Duodenal mucosa (tissue), 2 donors: ENCODE results near the gene DCTN3.

Source experiments
- H3K27ac ChIP-seq: one replicate; pipeline ENCODE4 v1.7.0; 2013; ENCODE audit warnings: low read depth, low read length
- H3K27me3 ChIP-seq, 2 donors: one replicate each; pipeline ENCODE4 v1.7.0; 2013; ENCODE audit warnings: low read length in 2 of 2, control low read depth in 1 of 2; ENCODE audit not compliant: insufficient read depth in 2 of 2, control insufficient read depth in 1 of 2
- H3K36me3 ChIP-seq, 2 donors: one replicate each; pipeline ENCODE4 v1.7.0; 2013; ENCODE audit warnings: low read length in 2 of 2, control low read depth in 1 of 2; ENCODE audit not compliant: insufficient read depth in 2 of 2, control insufficient read depth in 1 of 2
- H3K4me1 ChIP-seq, 2 donors: one replicate each; pipeline ENCODE4 v1.7.0; 2013; ENCODE audit warnings: low read length in 2 of 2, control low read depth in 1 of 2; ENCODE audit not compliant: insufficient read depth in 2 of 2, control insufficient read depth in 1 of 2
- H3K4me3 ChIP-seq, 2 donors: one replicate each; pipeline ENCODE4 v1.7.0; 2013; ENCODE audit warnings: low read length in 2 of 2, low read depth in 1 of 2
- H3K9ac ChIP-seq, 2 donors: one replicate each; pipeline ENCODE4 v1.7.0; 2013; ENCODE audit warnings: low read length in 2 of 2, low read depth in 1 of 2
- H3K9me3 ChIP-seq, 2 donors: one replicate each; pipeline ENCODE4 v1.7.0; 2013; ENCODE audit warnings: low read length in 2 of 2, control low read depth in 1 of 2; ENCODE audit not compliant: control insufficient read depth in 1 of 2

Gene DCTN3

DNA sequence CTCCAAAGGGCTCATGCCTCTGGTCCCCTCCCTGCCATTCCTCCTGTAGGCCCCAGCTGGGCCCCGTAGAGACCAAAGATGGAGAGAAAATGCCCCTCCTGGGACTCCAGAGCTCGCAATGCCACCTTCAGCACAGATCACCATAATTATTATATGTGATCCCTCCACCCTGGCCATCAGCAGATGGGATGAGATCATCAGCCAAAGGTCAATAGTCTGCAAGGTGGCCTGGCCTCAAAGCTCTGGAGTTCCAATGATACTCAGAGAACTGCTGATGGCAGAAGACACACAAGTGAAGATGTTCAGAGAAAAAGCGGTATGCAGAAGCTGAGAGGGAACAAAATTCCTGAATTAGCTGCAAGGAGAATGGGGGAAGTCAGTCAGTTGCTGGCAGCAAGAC lies 13.4 kb downstream of the DCTN3 start:
- no peak overlapping the region for H3K27ac ChIP-seq
- H3K27me3 ChIP-seq, result no peaks in the 10 kb centered on the region
- H3K9ac ChIP-seq, result no peak overlapping the region
- H3K9me3 ChIP-seq, result no peaks in the 10 kb centered on the region
- H3K4me3 ChIP-seq, result no peak overlapping the region
- H3K36me3 ChIP-seq, result no peaks in the 10 kb centered on the region
- H3K4me1 ChIP-seq, result peaks cover 22 to 24% of the 10 kb centered on the region in 2 donors

DNA sequence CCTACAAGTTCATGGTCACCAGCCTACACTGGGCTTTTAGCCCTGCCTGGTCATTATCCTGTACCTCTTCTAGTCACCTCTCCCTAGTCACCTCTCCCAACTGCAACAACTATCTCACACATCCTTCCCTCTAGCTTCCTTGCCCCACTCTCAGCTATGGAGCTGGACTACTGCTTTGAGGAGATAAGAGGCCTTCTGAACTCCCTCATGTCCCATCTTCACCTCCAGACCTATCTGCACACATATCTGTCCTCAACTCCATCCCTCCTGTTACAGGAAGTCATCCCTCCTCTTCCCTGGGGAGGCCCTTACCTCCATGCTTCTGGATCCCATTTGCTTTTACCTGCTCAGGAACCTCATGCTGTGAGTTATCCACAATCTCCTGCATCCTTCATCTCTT lies 14.1 kb downstream of the DCTN3 start:
- peaks cover 18 to 20% of the 10 kb centered on the region in 2 donors for H3K4me1 ChIP-seq
- H3K36me3 ChIP-seq, result no peaks in the 10 kb centered on the region
- H3K4me3 ChIP-seq, result no peak overlapping the region
- H3K27me3 ChIP-seq, result no peaks in the 10 kb centered on the region
- no peaks in the 10 kb centered on the region for H3K9me3 ChIP-seq
- H3K27ac ChIP-seq, result no peak overlapping the region
- H3K9ac ChIP-seq, result no peak overlapping the region

DNA sequence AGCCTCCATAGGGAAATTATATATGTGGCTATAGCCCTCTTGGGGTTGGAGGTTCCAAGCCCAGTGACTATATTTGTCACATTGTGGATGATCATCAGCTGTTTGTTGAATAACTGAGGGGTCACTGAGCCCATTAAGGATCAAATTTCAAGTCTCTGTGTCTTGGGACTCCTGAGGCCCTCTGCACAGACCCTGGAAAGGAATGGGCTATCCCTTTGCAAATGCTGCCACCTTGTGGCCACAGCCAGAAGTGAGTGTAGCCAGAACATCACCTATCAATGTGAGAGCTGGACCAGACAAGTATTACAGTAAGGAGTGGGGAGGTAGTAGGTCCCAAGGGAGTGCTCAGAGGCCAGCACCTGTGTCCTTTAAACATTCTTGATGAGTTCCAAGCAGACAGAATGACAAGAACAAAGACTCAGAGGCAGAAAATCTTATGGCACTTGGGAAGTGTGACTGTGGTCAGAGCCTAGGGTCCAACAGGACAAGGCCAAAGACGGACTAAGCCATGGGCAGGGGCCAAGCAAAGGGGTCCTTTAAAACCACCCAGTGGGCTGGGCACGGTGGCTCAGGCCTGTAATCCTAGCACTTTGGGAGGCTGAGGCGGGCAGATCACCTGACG lies 16.6 kb downstream of the DCTN3 start:
- H3K4me3 ChIP-seq, result no peak overlapping the region
- H3K27ac ChIP-seq, result no peak overlapping the region
- no peaks in the 10 kb centered on the region for H3K9me3 ChIP-seq
- peaks cover 6 to 11% of the 10 kb centered on the region in 2 donors for H3K4me1 ChIP-seq
- H3K9ac ChIP-seq, result no peak overlapping the region
- H3K36me3 ChIP-seq, result no peaks in the 10 kb centered on the region
- H3K27me3 ChIP-seq, result no peaks in the 10 kb centered on the region

DNA sequence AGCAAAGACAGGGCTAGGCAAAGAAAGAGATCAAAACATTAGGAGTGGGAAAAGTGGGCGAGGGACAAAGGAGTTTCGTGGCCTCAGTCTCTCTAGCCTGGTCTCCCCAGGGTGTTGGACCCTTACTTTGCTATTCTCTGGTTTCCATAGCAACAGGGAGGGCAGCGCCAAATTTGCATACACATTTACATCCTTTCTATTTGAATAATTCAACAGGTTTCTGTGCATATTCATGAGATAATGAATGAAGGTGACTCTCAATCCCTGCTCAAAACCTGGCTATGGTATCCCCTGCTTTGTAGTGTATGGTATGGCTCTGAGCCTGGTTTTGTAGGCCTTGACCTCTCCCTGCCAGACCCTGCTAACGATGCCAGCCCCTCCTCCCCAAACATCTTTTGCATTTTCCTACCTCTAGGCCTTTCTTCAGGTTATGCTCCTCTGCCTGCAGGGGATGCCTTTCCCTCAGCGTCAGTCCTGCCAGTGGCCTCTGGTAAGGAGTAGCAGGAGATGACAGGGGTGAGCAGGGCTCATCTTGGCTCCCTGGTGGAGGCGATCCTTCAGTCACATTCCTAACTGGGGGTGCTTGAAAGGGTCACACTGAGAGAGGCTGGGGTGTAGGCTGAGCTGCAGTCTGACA lies 18.2 kb downstream of the DCTN3 start:
- Histone ChIP-seq H3K9ac (no peak overlapping the region), H3K36me3 (no peaks in the 10 kb centered on the region), H3K9me3 (no peaks in the 10 kb centered on the region), H3K4me1 (peaks cover 2 to 6% of the 10 kb centered on the region in 2 donors), H3K4me3 (no peak overlapping the region), H3K27me3 (no peaks in the 10 kb centered on the region), H3K27ac (no peak overlapping the region)

DNA sequence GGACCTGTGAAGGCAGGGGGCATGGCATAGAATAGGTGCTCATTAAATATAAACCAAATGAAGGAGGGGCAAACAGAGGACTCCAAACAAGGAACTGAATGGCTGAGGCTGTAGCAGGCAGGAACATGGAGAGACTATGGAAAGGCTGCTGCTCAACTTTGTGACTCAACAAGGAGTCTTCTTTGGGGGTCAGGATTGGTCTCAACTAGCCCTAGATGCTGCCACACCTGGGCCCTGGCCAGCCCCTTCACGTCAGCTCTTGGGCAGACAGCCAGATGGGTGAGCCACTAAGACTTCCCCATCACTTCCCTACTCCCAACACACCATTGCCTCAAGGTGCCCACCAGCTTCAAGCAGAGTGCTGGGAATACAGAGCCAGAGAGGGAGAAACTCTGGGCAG lies 19.4 kb downstream of the DCTN3 start:
- H3K4me1 ChIP-seq, result no peaks in the 10 kb centered on the region
- H3K4me3 ChIP-seq, result no peak overlapping the region
- no peaks in the 10 kb centered on the region for H3K36me3 ChIP-seq
- no peak overlapping the region for H3K27ac ChIP-seq
- no peaks in the 10 kb centered on the region for H3K27me3 ChIP-seq
- no peaks in the 10 kb centered on the region for H3K9me3 ChIP-seq
- no peak overlapping the region for H3K9ac ChIP-seq

DNA sequence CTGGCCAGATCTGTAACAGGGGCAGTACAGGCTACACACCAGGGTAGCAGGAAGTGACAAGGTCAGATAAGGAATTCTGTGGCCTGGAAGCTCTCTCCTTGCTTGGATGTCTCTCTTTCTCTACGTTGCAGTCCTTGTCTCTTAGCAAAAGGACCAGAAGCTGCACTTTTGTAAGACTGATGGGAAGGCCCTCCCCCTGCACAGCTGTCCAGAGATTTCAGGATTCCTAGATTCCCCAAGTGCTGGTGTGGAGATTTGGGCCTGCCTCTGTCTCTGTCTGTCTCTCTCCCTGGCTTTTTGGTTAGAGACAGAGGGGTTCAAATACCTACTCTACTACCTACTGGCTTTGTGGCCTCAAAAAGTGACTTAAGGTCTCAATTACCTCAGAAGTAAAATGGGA lies 20.7 kb downstream of the DCTN3 start:
- H3K36me3 ChIP-seq, result no peaks in the 10 kb centered on the region
- H3K4me3 ChIP-seq, result no peak overlapping the region
- H3K9ac ChIP-seq, result no peak overlapping the region
- no peaks in the 10 kb centered on the region for H3K4me1 ChIP-seq
- no peak overlapping the region for H3K27ac ChIP-seq
- no peaks in the 10 kb centered on the region for H3K27me3 ChIP-seq
- H3K9me3 ChIP-seq, result no peaks in the 10 kb centered on the region

DNA sequence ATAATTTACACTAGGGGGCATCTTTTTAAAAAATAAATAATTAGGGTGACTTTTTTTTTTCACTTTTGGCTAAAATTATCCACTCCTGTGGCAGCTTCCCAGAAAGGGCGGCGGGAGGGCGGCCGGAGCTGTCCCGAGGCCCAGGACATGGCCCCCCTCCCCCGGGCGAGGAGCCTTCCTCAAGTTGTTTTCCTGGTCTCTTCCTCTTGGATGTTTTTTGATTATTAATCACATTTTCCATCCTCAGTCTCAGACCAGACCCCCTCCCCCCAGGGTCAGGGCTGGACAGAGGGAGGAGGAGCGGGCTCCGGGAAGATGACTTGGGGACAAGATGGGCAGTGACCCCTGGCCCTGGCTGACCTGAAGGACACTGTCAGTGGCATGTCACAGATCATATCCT lies 26.1 kb downstream of the DCTN3 start:
- H3K4me3 ChIP-seq, result no peak overlapping the region
- no peak overlapping the region for H3K27ac ChIP-seq
- H3K36me3 ChIP-seq, result no peaks in the 10 kb centered on the region
- peaks cover 22 to 27% of the 10 kb centered on the region in 2 donors for H3K4me1 ChIP-seq
- no peak overlapping the region for H3K9ac ChIP-seq
- H3K27me3 ChIP-seq, result peaks cover 21 to 27% of the 10 kb centered on the region in 2 donors
- no peaks in the 10 kb centered on the region for H3K9me3 ChIP-seq

DNA sequence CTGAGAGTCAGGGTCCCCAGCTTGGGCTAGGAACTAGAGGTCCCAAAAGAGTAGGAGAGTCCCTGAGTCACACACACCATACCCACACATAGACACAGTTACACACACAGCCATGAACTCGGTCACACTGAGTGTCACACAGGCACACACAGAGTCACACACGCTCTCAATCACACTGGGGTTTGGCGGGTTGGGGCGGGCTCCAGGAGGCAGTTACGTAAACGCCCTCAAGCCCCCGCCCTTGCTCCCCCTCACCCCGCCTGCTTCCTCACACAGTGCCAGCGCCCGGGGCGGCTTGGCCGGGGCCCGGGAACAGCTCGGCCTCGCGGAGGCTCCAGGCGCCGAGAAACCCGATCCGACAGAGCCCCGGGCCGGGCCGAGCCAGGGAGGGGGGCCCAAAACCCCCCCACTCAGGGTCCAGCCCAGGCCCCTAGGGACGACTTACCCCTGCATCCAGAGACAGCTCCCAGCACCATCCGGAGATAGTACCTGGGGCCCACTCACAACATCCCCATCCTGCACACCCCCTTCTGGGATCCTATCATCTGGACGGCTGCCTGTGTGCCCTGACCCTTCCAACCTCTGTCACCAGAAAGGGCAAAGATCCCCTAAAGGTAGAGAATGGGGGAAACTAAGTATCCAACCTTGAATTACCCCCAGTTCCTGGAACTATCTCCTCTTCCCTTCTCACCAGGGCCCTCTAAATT lies 27.2 kb downstream of the DCTN3 start:
- Histone ChIP-seq H3K27ac (no peak overlapping the region), H3K4me3 (no peak overlapping the region), H3K4me1 (peaks cover 26 to 37% of the 10 kb centered on the region in 2 donors), H3K27me3 (peaks cover 32 to 39% of the 10 kb centered on the region in 2 donors), H3K36me3 (no peaks in the 10 kb centered on the region), H3K9me3 (no peaks in the 10 kb centered on the region), H3K9ac (no peak overlapping the region)

DNA sequence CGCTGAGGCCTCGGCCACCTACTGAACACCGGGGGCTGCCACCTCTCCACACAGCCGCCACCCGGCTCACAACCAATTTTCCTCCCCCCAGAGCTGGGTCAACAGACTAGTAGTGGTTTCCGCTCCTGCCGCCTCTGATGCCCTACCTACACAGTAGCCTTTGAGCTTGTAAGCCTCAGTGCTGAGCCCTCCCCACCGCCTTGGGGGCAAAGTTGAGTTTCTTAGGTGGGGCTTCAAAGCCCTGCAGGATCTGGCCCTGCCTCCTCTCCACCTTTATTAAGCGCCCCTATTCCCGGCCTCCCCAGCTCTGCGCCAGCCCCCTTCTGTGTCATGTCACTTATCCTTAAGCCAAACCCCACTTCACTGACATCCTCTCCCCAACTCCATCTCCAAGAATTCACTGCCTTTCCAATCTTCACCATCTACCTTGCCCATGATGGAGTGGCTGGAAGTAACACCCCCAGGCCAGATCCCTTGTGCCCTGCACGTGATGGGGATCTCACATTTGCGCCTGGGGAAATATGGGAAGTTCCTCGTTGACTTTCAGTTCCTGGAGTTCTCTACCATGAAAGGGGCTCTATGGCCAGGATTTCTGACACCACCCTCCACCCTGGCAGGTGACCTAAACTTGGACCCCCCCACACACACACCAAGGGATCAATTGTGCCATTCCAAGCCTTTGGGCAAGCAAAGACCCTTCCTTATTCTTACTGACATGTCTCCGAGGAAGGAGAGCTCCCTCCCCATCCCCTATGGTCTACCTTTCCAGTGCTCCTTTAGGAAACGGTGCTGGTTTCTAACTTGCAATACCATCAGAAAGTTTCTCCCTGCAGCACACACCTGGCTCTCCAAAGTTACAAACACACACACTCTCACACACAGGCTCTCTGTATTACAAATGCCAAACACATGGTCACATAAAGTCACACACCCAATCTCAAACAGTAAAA lies 28.1 kb downstream of the DCTN3 start:
- peaks cover 41 to 47% of the 10 kb centered on the region in 2 donors for H3K27me3 ChIP-seq
- H3K9ac ChIP-seq, result no peak overlapping the region
- peaks cover 26 to 37% of the 10 kb centered on the region in 2 donors for H3K4me1 ChIP-seq

More for the DNA sequence above, 28.1 kb downstream of the DCTN3 start:
- H3K36me3 ChIP-seq, result no peaks in the 10 kb centered on the region
- no peak overlapping the region for H3K27ac ChIP-seq
- H3K4me3 ChIP-seq, result peak overlapping the region in 1 of 2 donors; percentile 66
- no peaks in the 10 kb centered on the region for H3K9me3 ChIP-seq
